ENCODE data around the gene PLEKHM3. TPM values are rescaled to one million over a fixed set of nuclear protein-coding genes. Genes with fewer than 3 reads are reported as not detected.

The PLEKHM3 gene
- total RNA-seq, 2 donors from 2014 or later = 14.0 to 15.2 TPM

- ATAC-seq = no peak
- H3K4me3 ChIP-seq = no peak overlapping the region
- no peak for TF ChIP-seq CTCF (IDR thresholded peaks at IDR 0.05)
- H3K27me3 ChIP-seq = no peaks in the 10 kb centered on the region
- intact Hi-C loops (cut with DNase I) = loop anchor here (5.0 kb wide), 1 partner anchor 226 kb away; no protein-coding TSS in a partner anchor
- H3K4me1 ChIP-seq = no peaks in the 10 kb centered on the region
- H3K27ac ChIP-seq = no peak overlapping the region
- 85 to 90% methylated on average over 12 of the region's 12 CpGs for WGBS, 2 donors
- no peaks in the 10 kb centered on the region for H3K36me3 ChIP-seq (replicated peaks in 1 of 2; ENCODE audit: insufficient read depth in 1 of 2, low read depth in 2 of 2)
- no peak for DNase-seq
- no peaks in the 10 kb centered on the region for H3K9me3 ChIP-seq
These were observed 47.0 kb downstream of the PLEKHM3 start for GRCh38 chr2:207978177-207978948.

- no peak for DNase-seq
- TF ChIP-seq POLR2A (IDR thresholded peaks at IDR 0.05) = no peak
- TF ChIP-seq CTCF (IDR thresholded peaks at IDR 0.05) = no peak
- Histone ChIP-seq H3K4me1 (peaks cover 2% of the 10 kb centered on the region), H3K27ac (no peak overlapping the region), H3K9me3 (no peaks in the 10 kb centered on the region), H3K36me3 (replicated peaks in 1 of 2; ENCODE audit: insufficient read depth in 1 of 2, low read depth in 2 of 2) (no peaks in the 10 kb centered on the region), H3K4me3 (no peak overlapping the region), H3K27me3 (no peaks in the 10 kb centered on the region)
- 59 to 67% methylated on average over 2 of the region's 2 CpGs for WGBS, 2 donors
- ATAC-seq = no peak
- intact Hi-C loops (cut with DNase I) = loop anchor here (5.0 kb wide), 1 partner anchor 224 kb away; no protein-coding TSS in a partner anchor
These were observed 49.4 kb downstream of the PLEKHM3 start for GRCh38 chr2:207975921-207976320.

- Histone ChIP-seq H3K9me3 (no peaks in the 10 kb centered on the region), H3K27me3 (no peaks in the 10 kb centered on the region), H3K36me3 (replicated peaks in 1 of 2; ENCODE audit: insufficient read depth in 1 of 2, low read depth in 2 of 2) (no peaks in the 10 kb centered on the region), H3K4me3 (no peak overlapping the region), H3K27ac (no peak overlapping the region), H3K4me1 (peaks cover 19% of the 10 kb centered on the region)
- ATAC-seq (no peak), DNase-seq (no peak)
- TF ChIP-seq POLR2A (IDR thresholded peaks at IDR 0.05) (no peak), CTCF (IDR thresholded peaks at IDR 0.05) (no peak)
- intact Hi-C loops (cut with DNase I) = no loop called here
- 72 to 85% methylated on average over 5 of the region's 5 CpGs for WGBS, 2 donors
These were observed 51.1 kb downstream of the PLEKHM3 start for GRCh38 chr2:207974216-207974605.

GRCh38 chr2:207970826-207971180, 54.5 kb downstream of the PLEKHM3 start:
- Histone ChIP-seq H3K27ac (peak overlapping the region in 2 of 4 donors; percentile 26 to 36), H3K4me3 (no peak overlapping the region), H3K27me3 (no peaks in the 10 kb centered on the region), H3K4me1 (peaks cover 24% of the 10 kb centered on the region), H3K9me3 (no peaks in the 10 kb centered on the region), H3K36me3 (replicated peaks in 1 of 2; ENCODE audit: insufficient read depth in 1 of 2, low read depth in 2 of 2) (no peaks in the 10 kb centered on the region)
- intact Hi-C loops (cut with DNase I) = no loop called here
- TF ChIP-seq CTCF (IDR thresholded peaks at IDR 0.05) (no peak), POLR2A (IDR thresholded peaks at IDR 0.05) (no peak)
- DNase-seq (no peak), ATAC-seq (no peak)
